Measurements from ENCODE around the gene ADGRG6. TPM values are rescaled to one million over a fixed set of nuclear protein-coding genes. Genes with fewer than 3 reads are reported as not detected.
"Not testable (repeated sequence)": the region's sequence is repeated elsewhere in the genome, so short reads cannot be mapped to it uniquely, and the experiment has no call there.

ADGRG6 gene
- total and polyA plus RNA-seq, 2 experiments from 2014 or later, result 2.4 to 8.7 TPM

DNA sequence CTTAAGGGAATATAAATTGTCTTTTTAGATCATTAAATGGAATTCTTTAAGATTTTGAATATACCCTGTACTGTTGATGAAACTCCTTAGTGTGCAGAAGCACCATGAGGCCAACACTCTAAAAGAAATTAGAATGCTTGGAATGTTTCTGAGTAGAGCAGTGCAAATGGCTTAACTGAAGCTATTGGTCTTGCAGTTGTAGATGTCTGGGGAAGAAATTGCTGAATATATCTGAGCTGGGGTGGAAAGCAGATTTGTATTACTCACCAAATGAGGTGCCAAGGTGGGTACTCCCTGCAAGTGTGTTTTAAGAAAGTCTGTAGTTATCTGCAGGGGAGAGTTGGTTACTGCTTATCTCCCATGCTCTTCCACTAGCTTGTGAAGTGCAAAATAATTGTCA, 119.0 kb downstream of the ADGRG6 start:
- no peak for DNase-seq (ENCODE audit: low read depth in 1 of 2, low spot score in 1 of 2)
- TF ChIP-seq, protein P1, sequence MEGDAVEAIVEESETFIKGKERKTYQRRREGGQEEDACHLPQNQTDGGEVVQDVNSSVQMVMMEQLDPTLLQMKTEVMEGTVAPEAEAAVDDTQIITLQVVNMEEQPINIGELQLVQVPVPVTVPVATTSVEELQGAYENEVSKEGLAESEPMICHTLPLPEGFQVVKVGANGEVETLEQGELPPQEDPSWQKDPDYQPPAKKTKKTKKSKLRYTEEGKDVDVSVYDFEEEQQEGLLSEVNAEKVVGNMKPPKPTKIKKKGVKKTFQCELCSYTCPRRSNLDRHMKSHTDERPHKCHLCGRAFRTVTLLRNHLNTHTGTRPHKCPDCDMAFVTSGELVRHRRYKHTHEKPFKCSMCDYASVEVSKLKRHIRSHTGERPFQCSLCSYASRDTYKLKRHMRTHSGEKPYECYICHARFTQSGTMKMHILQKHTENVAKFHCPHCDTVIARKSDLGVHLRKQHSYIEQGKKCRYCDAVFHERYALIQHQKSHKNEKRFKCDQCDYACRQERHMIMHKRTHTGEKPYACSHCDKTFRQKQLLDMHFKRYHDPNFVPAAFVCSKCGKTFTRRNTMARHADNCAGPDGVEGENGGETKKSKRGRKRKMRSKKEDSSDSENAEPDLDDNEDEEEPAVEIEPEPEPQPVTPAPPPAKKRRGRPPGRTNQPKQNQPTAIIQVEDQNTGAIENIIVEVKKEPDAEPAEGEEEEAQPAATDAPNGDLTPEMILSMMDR (IDR thresholded peaks at IDR 0.05; ENCODE audit: low read depth, low read length), result no peak
- no peaks in the 10 kb centered on the region for H3K36me3 ChIP-seq
- no peak overlapping the region for H3K27ac ChIP-seq
- H3K4me3 ChIP-seq, result no peak overlapping the region
- H3K9me3 ChIP-seq (ENCODE audit: low read depth), result no peaks in the 10 kb centered on the region
- H3K4me1 ChIP-seq (ENCODE audit: low read depth), result no peaks in the 10 kb centered on the region
- H3K27me3 ChIP-seq, result no peaks in the 10 kb centered on the region

GRCh38 chr6:142421285-142422117, 119.7 kb downstream of the ADGRG6 start:
- no peak overlapping the region for H3K27ac ChIP-seq

DNA sequence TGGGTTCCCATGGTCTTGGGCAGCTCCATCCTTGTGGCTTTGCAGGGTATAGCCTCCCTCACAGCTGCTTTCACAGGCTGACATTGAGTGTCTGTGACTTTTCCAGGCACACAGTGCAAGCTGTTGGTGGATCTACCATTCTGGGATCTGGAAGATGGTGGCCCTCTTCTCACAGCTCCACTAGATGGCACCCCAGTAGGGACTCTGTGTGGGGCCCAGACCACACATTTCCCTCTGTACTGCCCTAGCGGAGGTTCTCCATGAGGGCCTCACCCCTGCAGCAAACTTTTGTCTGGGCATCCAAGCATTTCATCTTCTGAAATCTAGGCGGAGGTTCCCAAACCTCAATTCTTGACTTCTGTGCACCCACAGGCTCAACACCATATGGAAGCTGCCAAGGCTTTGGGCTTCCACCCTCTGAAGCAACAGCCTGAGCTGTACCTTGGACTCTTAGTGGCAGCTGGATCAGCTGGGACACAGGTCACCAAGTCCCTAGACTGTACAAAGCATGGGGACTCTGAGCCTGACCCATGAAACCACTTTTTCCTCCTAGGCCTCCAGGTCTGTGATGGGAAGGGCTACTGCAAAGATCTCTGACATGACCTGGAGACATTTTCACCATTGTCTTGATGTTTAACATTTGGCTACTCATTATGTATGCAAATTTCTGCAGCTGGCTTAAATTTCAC, 124.8 kb downstream of the ADGRG6 start:
- not testable (repeated sequence) for H3K27me3 ChIP-seq, H3K4me3 ChIP-seq

More at GRCh38 chr6:142421285-142422117, 119.7 kb downstream of the ADGRG6 start:
- Histone ChIP-seq H3K27me3 (no peaks in the 10 kb centered on the region), H3K9me3 (ENCODE audit: low read depth) (no peaks in the 10 kb centered on the region), H3K36me3 (no peaks in the 10 kb centered on the region), H3K4me3 (no peak overlapping the region), H3K4me1 (ENCODE audit: low read depth) (no peaks in the 10 kb centered on the region)
- TF ChIP-seq, protein P1 (IDR thresholded peaks at IDR 0.05; ENCODE audit: low read depth, low read length), result no peak
- no peak for DNase-seq (ENCODE audit: low read depth in 1 of 2, low spot score in 1 of 2)

GRCh38 chr6:142428468-142428867, 126.7 kb downstream of the ADGRG6 start:
- H3K9me3 ChIP-seq (ENCODE audit: low read depth); H3K4me3 ChIP-seq; DNase-seq (ENCODE audit: low read depth in 1 of 2, low spot score in 1 of 2): not testable (repeated sequence)

More for the DNA sequence above, 124.8 kb downstream of the ADGRG6 start:
- not testable (repeated sequence) for H3K36me3 ChIP-seq; DNase-seq (ENCODE audit: low read depth in 1 of 2, low spot score in 1 of 2); H3K4me1 ChIP-seq (ENCODE audit: low read depth); H3K27ac ChIP-seq; H3K9me3 ChIP-seq (ENCODE audit: low read depth)

GRCh38 chr6:142429195-142429594, 127.4 kb downstream of the ADGRG6 start:
- H3K27me3 ChIP-seq, result no peaks in the 10 kb centered on the region
- H3K4me3 ChIP-seq, result no peak overlapping the region
- no peak for DNase-seq (ENCODE audit: low read depth in 1 of 2, low spot score in 1 of 2)
- no peaks in the 10 kb centered on the region for H3K36me3 ChIP-seq
- H3K4me1 ChIP-seq (ENCODE audit: low read depth), result no peaks in the 10 kb centered on the region
- no peak overlapping the region for H3K27ac ChIP-seq
- H3K9me3 ChIP-seq (ENCODE audit: low read depth), result no peaks in the 10 kb centered on the region
- TF ChIP-seq, protein P1 (IDR thresholded peaks at IDR 0.05; ENCODE audit: low read depth, low read length), result no peak

More at GRCh38 chr6:142428468-142428867, 126.7 kb downstream of the ADGRG6 start:
- H3K4me1 ChIP-seq (ENCODE audit: low read depth); H3K36me3 ChIP-seq; H3K27me3 ChIP-seq; H3K27ac ChIP-seq: not testable (repeated sequence)

DNA sequence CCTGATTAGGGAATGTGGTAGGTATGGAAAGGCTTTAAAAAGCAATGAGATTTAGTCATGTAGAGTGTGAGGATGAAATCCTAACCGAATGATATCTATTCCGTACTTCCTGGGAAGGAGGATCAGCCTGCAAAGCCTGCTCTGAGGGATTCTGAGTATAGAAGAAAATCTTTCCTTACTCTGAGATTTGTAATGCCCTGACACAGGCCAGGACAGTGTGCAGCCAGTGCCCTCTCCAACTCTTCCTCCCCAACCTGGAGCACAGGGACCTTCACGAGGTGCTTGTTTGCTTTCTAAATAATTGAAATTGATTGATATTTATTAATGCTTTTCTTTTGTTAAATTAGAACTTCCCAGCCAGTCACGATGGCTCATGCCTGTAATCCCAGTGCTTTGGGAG, 131.6 kb downstream of the ADGRG6 start:
- TF ChIP-seq, protein P1 (IDR thresholded peaks at IDR 0.05; ENCODE audit: low read depth, low read length), result no peak
- Histone ChIP-seq H3K27ac (no peak overlapping the region), H3K4me3 (no peak overlapping the region), H3K27me3 (no peaks in the 10 kb centered on the region), H3K36me3 (no peaks in the 10 kb centered on the region), H3K9me3 (ENCODE audit: low read depth) (no peaks in the 10 kb centered on the region), H3K4me1 (ENCODE audit: low read depth) (no peaks in the 10 kb centered on the region)
- no peak for DNase-seq (ENCODE audit: low read depth in 1 of 2, low spot score in 1 of 2)

All from cardiac muscle cell (in vitro differentiated cells and primary cell).